IMR-90 (cell line): Measurements from ENCODE around the gene GPRIN2. TPM values are rescaled to one million over a fixed set of nuclear protein-coding genes. Genes with fewer than 3 reads are reported as not detected.

Experiments used
- CHD1 ChIP-seq: IDR thresholded peaks from 2 replicates; pipeline ENCODE4 v1.6.1; 2012; ENCODE audit warnings: low read depth, low read length, improper control_type of control experiment
- FOS ChIP-seq: fragments of 150-350 bp; IDR thresholded peaks from 2 replicates; pipeline ENCODE4 v1.6.1; 2016; ENCODE audit warnings: low read depth, low read length
- MAFK ChIP-seq: IDR thresholded peaks from 2 replicates; pipeline ENCODE4 v1.6.1; 2012; ENCODE audit warnings: low read depth, low read length, improper control_type of control experiment
- MXI1 ChIP-seq: IDR thresholded peaks from 2 replicates; pipeline ENCODE4 v1.6.1; 2012; ENCODE audit warnings: low read depth, mild to moderate bottlenecking, low read length, moderate library complexity, borderline replicate concordance
- RCOR1 ChIP-seq: IDR thresholded peaks from 2 replicates; pipeline ENCODE4 v1.6.1; 2012; ENCODE audit warnings: mild to moderate bottlenecking, low read length, improper control_type of control experiment; ENCODE audit not compliant: insufficient replicate concordance
- RFX5 ChIP-seq: IDR thresholded peaks from 2 replicates; pipeline ENCODE4 v1.8.0; 2012; ENCODE audit warnings: low read depth, mild to moderate bottlenecking, low read length, moderate library complexity
- SMC3 ChIP-seq: fragments of 150-350 bp; IDR thresholded peaks from 2 replicates; pipeline ENCODE4 v1.6.1; 2016; ENCODE audit warnings: low read depth, mild to moderate bottlenecking, antibody characterized with exemption, low read length, moderate library complexity
- polyA plus RNA-seq, 3 experiments: library from polyadenylated mRNA; depleted of rRNA; stranded (reverse); fragments of >200 nt; gene quantifications; 2 replicates each; pipeline ENCODE4 v1.2.3, GENCODE V29; 2012; ENCODE audit warnings: low replicate concordance in 1 of 3
- total RNA-seq: library from RNA; depleted of rRNA; stranded (reverse); fragments of >200 nt; gene quantifications from 2 replicates; pipeline ENCODE4 v1.2.3, GENCODE V29; 2012

The GPRIN2 gene
- total and polyA plus RNA-seq, 2 of the 4 experiments (the other 2 are of a cell fraction), result under 0.01 TPM; not detected in 1

- no peak for TF ChIP-seq CHD1
- TF ChIP-seq SMC3, result no peak
- TF ChIP-seq RCOR1, result no peak
- TF ChIP-seq FOS, result no peak
- no peak for TF ChIP-seq RFX5
- TF ChIP-seq MXI1, result no peak
- TF ChIP-seq MAFK, result no peak
Measured at GRCh38 chr10:46541017-46541661, 15.3 kb downstream of the GPRIN2 start (continued).
